ENCODE data around the gene LSR.
A peak's percentile ranks its signal among the peaks of the same experiment; 100 is the strongest.

LSR gene

GRCh38 chr19:35249146-35249847, 495 bp downstream of the LSR start:
- no peak for DNase-seq

- no peak for DNase-seq
Measured at GRCh38 chr19:35249848-35250711, 1.3 kb downstream of the LSR start.

- no peak for DNase-seq
Measured at GRCh38 chr19:35251456-35251855, 2.7 kb downstream of the LSR start.

- DNase-seq, result no peak
Measured at GRCh38 chr19:35253316-35254286, 4.8 kb downstream of the LSR start.

GRCh38 chr19:35254341-35255297, 5.8 kb downstream of the LSR start:
- no peak for DNase-seq

- no peak for DNase-seq
Measured at GRCh38 chr19:35256566-35256965, 7.8 kb downstream of the LSR start.

GRCh38 chr19:35257113-35257461, 8.3 kb downstream of the LSR start:
- no peak for DNase-seq

- no peak for DNase-seq
Measured at GRCh38 chr19:35260694-35261304, 12.0 kb downstream of the LSR start.

GRCh38 chr19:35261356-35262100, 12.7 kb downstream of the LSR start:
- DNase-seq, result no peak

- DNase-seq, result no peak
Measured at GRCh38 chr19:35262101-35262761, 13.4 kb downstream of the LSR start.

- DNase-seq, result no peak
Measured at GRCh38 chr19:35264268-35265125, 15.7 kb downstream of the LSR start.

- DNase-seq, result no peak
Measured at GRCh38 chr19:35265126-35265899, 16.5 kb downstream of the LSR start.

- no peak for DNase-seq
Measured at GRCh38 chr19:35265900-35266519, 17.2 kb downstream of the LSR start.

GRCh38 chr19:35266520-35267352, 17.9 kb downstream of the LSR start:
- DNase-seq, result no peak

GRCh38 chr19:35267353-35267817, 18.6 kb downstream of the LSR start:
- peak; percentile 56 for DNase-seq

- DNase-seq, result peak; percentile 74
Measured at GRCh38 chr19:35267818-35268535, 19.2 kb downstream of the LSR start.

Data from stimulated activated CD4-positive, alpha-beta T cell treated with anti-CD3 and anti-CD28 coated beads, Interleukin-12 subunit alpha, Interleukin-12 subunit beta, amount 100 ng/mL, for 4 hours (primary cell).